ENCODE measurements around the gene OTUB1. TPM values are rescaled to one million over a fixed set of nuclear protein-coding genes. Genes with fewer than 3 reads are reported as not detected.
"Not testable (repeated sequence)": the region's sequence is repeated elsewhere in the genome, so short reads cannot be mapped to it uniquely, and the experiment has no call there.

OTUB1 gene
- polyA plus RNA-seq, 3 donors from 2014 or later: 143 to 204 (median 164) TPM

- Mint-ChIP-seq H3K27me3 (ENCODE audit: low read depth in 3 of 3) (peaks cover 2 to 4% (median 2%) of the 10 kb centered on the region in 3 donors), H3K27ac (no peak overlapping the region), H3K4me3 (no peak overlapping the region), H3K36me3 (no peaks in the 10 kb centered on the region), H3K9me3 (no peaks in the 10 kb centered on the region), H3K4me1 (no peaks in the 10 kb centered on the region)
- DNase-seq: no peak
Observed at GRCh38 chr11:64042301-64042700, 56.1 kb downstream of the OTUB1 start.

GRCh38 chr11:64043545-64043944 lies 57.3 kb downstream of the OTUB1 start:
- Mint-ChIP-seq H3K9me3 (no peaks in the 10 kb centered on the region), H3K27ac (no peak overlapping the region), H3K4me1 (no peaks in the 10 kb centered on the region), H3K4me3 (no peak overlapping the region), H3K27me3 (ENCODE audit: low read depth in 3 of 3) (peaks cover 0 to 4% (median 2%) of the 10 kb centered on the region in 3 donors), H3K36me3 (no peaks in the 10 kb centered on the region)
- DNase-seq: no peak

- H3K36me3 Mint-ChIP-seq: no peaks in the 10 kb centered on the region
- H3K27me3 Mint-ChIP-seq (ENCODE audit: low read depth in 3 of 3): peaks cover 0 to 2% (median 0%) of the 10 kb centered on the region in 3 donors
- no peaks in the 10 kb centered on the region for H3K4me1 Mint-ChIP-seq
- no peak overlapping the region for H3K27ac Mint-ChIP-seq
- H3K9me3 Mint-ChIP-seq: no peaks in the 10 kb centered on the region
- DNase-seq: no peak
- H3K4me3 Mint-ChIP-seq: no peak overlapping the region
Observed at GRCh38 chr11:64044730-64045393, 58.6 kb downstream of the OTUB1 start.

- Mint-ChIP-seq H3K36me3 (no peaks in the 10 kb centered on the region), H3K4me1 (no peaks in the 10 kb centered on the region), H3K27me3 (ENCODE audit: low read depth in 3 of 3) (peaks cover 0 to 2% (median 0%) of the 10 kb centered on the region in 3 donors), H3K4me3 (no peak overlapping the region), H3K27ac (no peak overlapping the region), H3K9me3 (no peaks in the 10 kb centered on the region)
- DNase-seq: no peak
Observed at GRCh38 chr11:64045700-64046099, 59.5 kb downstream of the OTUB1 start.

- not testable (repeated sequence) for H3K4me3 Mint-ChIP-seq; DNase-seq; H3K4me1 Mint-ChIP-seq; H3K9me3 Mint-ChIP-seq; H3K27me3 Mint-ChIP-seq (ENCODE audit: low read depth in 3 of 3); H3K27ac Mint-ChIP-seq; H3K36me3 Mint-ChIP-seq
Observed at GRCh38 chr11:64047373-64047772, 61.1 kb downstream of the OTUB1 start.

Other genes starting within 250 kb of the OTUB1 start
- under 1 TPM in 2 of 3 donors, not detected in 1; 0.11 to 0.12 TPM for gene ZFTA, start 217.7 kb upstream of the OTUB1 start, polyA plus RNA-seq
- 1 to 10 TPM in 2 of 3 donors, under 1 TPM in 1; 0.36 to 2.3 (median 1.2) TPM for gene SPINDOC, start 173.0 kb upstream of the OTUB1 start, polyA plus RNA-seq
- 10 to 100 TPM; 28.6 to 73.8 (median 31.6) TPM for gene MARK2, start 147.3 kb upstream of the OTUB1 start, polyA plus RNA-seq
- not detected for gene RCOR2, start 69.3 kb upstream of the OTUB1 start, polyA plus RNA-seq
- gene NAA40, start 47.4 kb upstream of the OTUB1 start, polyA plus RNA-seq: 10 to 100 TPM; 17.9 to 32.3 (median 18.0) TPM
- gene COX8A, start 11.8 kb upstream of the OTUB1 start, polyA plus RNA-seq: 100 to 1,000 TPM; 506 to 686 (median 534) TPM
- gene FLRT1, start 49.5 kb downstream of the OTUB1 start, polyA plus RNA-seq: not detected
- gene MACROD1, start 179.7 kb downstream of the OTUB1 start, polyA plus RNA-seq: 1 to 10 TPM; 4.8 to 7.1 (median 6.5) TPM
- gene STIP1, start 199.7 kb downstream of the OTUB1 start, polyA plus RNA-seq: 100 to 1,000 TPM in 1 of 3 donors, 10 to 100 TPM in 2; 51.3 to 113 (median 57.3) TPM
- gene FERMT3, start 220.3 kb downstream of the OTUB1 start, polyA plus RNA-seq: 100 to 1,000 TPM; 181 to 297 (median 236) TPM
- gene TRPT1, start 239.7 kb downstream of the OTUB1 start, polyA plus RNA-seq: 10 to 100 TPM; 42.2 to 51.0 (median 43.8) TPM
- 10 to 100 TPM; 64.9 to 95.4 (median 74.9) TPM for gene NUDT22, start 239.8 kb downstream of the OTUB1 start, polyA plus RNA-seq
- 10 to 100 TPM; 25.2 to 32.6 (median 26.7) TPM for gene DNAJC4, start 244.1 kb downstream of the OTUB1 start, polyA plus RNA-seq
- 10 to 100 TPM in 1 of 3 donors, 1 to 10 TPM in 2; 6.7 to 10.3 (median 9.4) TPM for gene VEGFB, start 248.1 kb downstream of the OTUB1 start, polyA plus RNA-seq